ENCODE measurements around the gene PTPRE.

PTPRE gene

GRCh38 chr10:127894146-127894545, 12.8 kb upstream of the PTPRE start:
- TF ChIP-seq CTCF (IDR thresholded peaks at IDR 0.05; ENCODE audit: insufficient read depth, low read length) (no peak), SPI1 (IDR thresholded peaks at IDR 0.05; ENCODE audit: borderline replicate concordance, low read depth) (no peak), GABPA (IDR thresholded peaks at IDR 0.05; ENCODE audit: low read depth) (no peak), REST (IDR thresholded peaks at IDR 0.05; ENCODE audit: insufficient replicate concordance, low read depth) (no peak)
- Histone ChIP-seq H3K27ac (replicated peaks) (no peak overlapping the region), H3K4me3 (replicated peaks; ENCODE audit: insufficient read depth, low read length) (no peak overlapping the region), H3K27me3 (ENCODE audit: insufficient read depth, poor library complexity, severe bottlenecking) (no peaks in the 10 kb centered on the region)
- no peak for DNase-seq (ENCODE audit: low read depth in 1 of 2, low spot score in 1 of 2)

- Histone ChIP-seq H3K27me3 (ENCODE audit: insufficient read depth, poor library complexity, severe bottlenecking) (no peaks in the 10 kb centered on the region), H3K27ac (replicated peaks) (no peak overlapping the region), H3K4me3 (replicated peaks; ENCODE audit: insufficient read depth, low read length) (no peak overlapping the region)
- TF ChIP-seq CTCF (IDR thresholded peaks at IDR 0.05; ENCODE audit: insufficient read depth, low read length) (no peak), GABPA (IDR thresholded peaks at IDR 0.05; ENCODE audit: low read depth) (no peak), SPI1 (IDR thresholded peaks at IDR 0.05; ENCODE audit: borderline replicate concordance, low read depth) (no peak), REST (IDR thresholded peaks at IDR 0.05; ENCODE audit: insufficient replicate concordance, low read depth) (no peak), POLR2AphosphoS5 (IDR thresholded peaks at IDR 0.05; ENCODE audit: low read depth) (no peak)
- DNase-seq (ENCODE audit: low read depth in 1 of 2, low spot score in 1 of 2), result no peak
Observed at GRCh38 chr10:127896590-127896989, 10.3 kb upstream of the PTPRE start.

- no peak for DNase-seq (ENCODE audit: low read depth in 1 of 2, low spot score in 1 of 2)
- Histone ChIP-seq H3K27ac (replicated peaks) (no peak overlapping the region), H3K4me3 (replicated peaks; ENCODE audit: insufficient read depth, low read length) (no peak overlapping the region), H3K27me3 (ENCODE audit: insufficient read depth, poor library complexity, severe bottlenecking) (no peaks in the 10 kb centered on the region)
- TF ChIP-seq CTCF (IDR thresholded peaks at IDR 0.05; ENCODE audit: insufficient read depth, low read length) (no peak), POLR2AphosphoS5 (IDR thresholded peaks at IDR 0.05; ENCODE audit: low read depth) (no peak)
Observed at GRCh38 chr10:127897177-127897576, 9.7 kb upstream of the PTPRE start.

GRCh38 chr10:127899766-127900387, 7.0 kb upstream of the PTPRE start:
- Histone ChIP-seq H3K27me3 (ENCODE audit: insufficient read depth, poor library complexity, severe bottlenecking) (no peaks in the 10 kb centered on the region), H3K4me3 (replicated peaks; ENCODE audit: insufficient read depth, low read length) (no peak overlapping the region), H3K27ac (replicated peaks) (no peak overlapping the region)
- peak in 1 of 2 experiments; percentile 68 for DNase-seq (ENCODE audit: low read depth in 1 of 2, low spot score in 1 of 2)
- TF ChIP-seq GABPA (IDR thresholded peaks at IDR 0.05; ENCODE audit: low read depth), result no peak
- no peak for TF ChIP-seq CTCF (IDR thresholded peaks at IDR 0.05; ENCODE audit: insufficient read depth, low read length)
- TF ChIP-seq REST (IDR thresholded peaks at IDR 0.05; ENCODE audit: insufficient replicate concordance, low read depth), result no peak
- no peak for TF ChIP-seq SPI1 (IDR thresholded peaks at IDR 0.05; ENCODE audit: borderline replicate concordance, low read depth)
- no peak for TF ChIP-seq POLR2AphosphoS5 (IDR thresholded peaks at IDR 0.05; ENCODE audit: low read depth)

Data from HL-60 (cell line).